HUES48 (cell line): ENCODE results near the gene SGCD.

ENCODE experiments used
- H3K27ac ChIP-seq: one replicate; pipeline ENCODE4 v1.7.0; 2013; ENCODE audit warnings: low read depth, low read length, inconsistent platforms
- H3K27me3 ChIP-seq: 2 replicates; pipeline ENCODE4 v1.6.1; 2013; ENCODE audit warnings: mild to moderate bottlenecking, low read length; ENCODE audit not compliant: control insufficient read depth, insufficient read depth
- H3K36me3 ChIP-seq: 2 replicates; pipeline ENCODE4 v1.6.1; 2013; ENCODE audit warnings: low read length; ENCODE audit not compliant: control insufficient read depth, insufficient read depth
- H3K4me1 ChIP-seq: 2 replicates; pipeline ENCODE4 v1.6.1; 2013; ENCODE audit warnings: mild to moderate bottlenecking, low read length; ENCODE audit not compliant: control insufficient read depth, insufficient read depth
- H3K4me3 ChIP-seq: 2 replicates; pipeline ENCODE4 v1.5.1; 2013; ENCODE audit warnings: mild to moderate bottlenecking, low read depth, low read length
- H3K9ac ChIP-seq: 2 replicates; pipeline ENCODE4 v1.6.1; 2013; ENCODE audit warnings: mild to moderate bottlenecking, low read depth, low read length, moderate library complexity
- H3K9me3 ChIP-seq: 2 replicates; pipeline ENCODE4 v1.6.1; 2013; ENCODE audit warnings: low read length; ENCODE audit not compliant: control insufficient read depth, insufficient read depth

SGCD gene

GRCh38 chr5:156477196-156477595 lies 150.2 kb downstream of the SGCD start:
- no peaks in the 10 kb centered on the region for H3K9me3 ChIP-seq

GRCh38 chr5:156479849-156480248 lies 152.9 kb downstream of the SGCD start:
- peaks cover 8% of the 10 kb centered on the region; the same call in 1 of the 2 replicates for H3K4me1 ChIP-seq
- H3K27me3 ChIP-seq = no peaks in the 10 kb centered on the region
- no peak overlapping the region for H3K9ac ChIP-seq
- H3K36me3 ChIP-seq = no peaks in the 10 kb centered on the region
- no peak overlapping the region for H3K27ac ChIP-seq
- no peaks in the 10 kb centered on the region for H3K9me3 ChIP-seq
- H3K4me3 ChIP-seq = no peak overlapping the region

More at GRCh38 chr5:156477196-156477595, 150.2 kb downstream of the SGCD start:
- H3K4me3 ChIP-seq = no peak overlapping the region
- peaks cover 8% of the 10 kb centered on the region; the same call in 1 of the 2 replicates for H3K4me1 ChIP-seq
- no peaks in the 10 kb centered on the region for H3K36me3 ChIP-seq
- H3K27me3 ChIP-seq = no peaks in the 10 kb centered on the region
- H3K27ac ChIP-seq = no peak overlapping the region
- H3K9ac ChIP-seq = no peak overlapping the region

GRCh38 chr5:156481741-156482140 lies 154.8 kb downstream of the SGCD start:
- no peaks in the 10 kb centered on the region for H3K9me3 ChIP-seq
- H3K36me3 ChIP-seq = no peaks in the 10 kb centered on the region
- H3K4me1 ChIP-seq = no peaks in the 10 kb centered on the region

GRCh38 chr5:156482818-156483217 lies 155.9 kb downstream of the SGCD start:
- H3K4me1 ChIP-seq = no peaks in the 10 kb centered on the region
- no peak overlapping the region for H3K27ac ChIP-seq
- H3K27me3 ChIP-seq = no peaks in the 10 kb centered on the region
- no peaks in the 10 kb centered on the region for H3K36me3 ChIP-seq
- no peak overlapping the region for H3K9ac ChIP-seq
- no peak overlapping the region for H3K4me3 ChIP-seq
- H3K9me3 ChIP-seq = no peaks in the 10 kb centered on the region

More at GRCh38 chr5:156481741-156482140, 154.8 kb downstream of the SGCD start:
- Histone ChIP-seq H3K27ac (no peak overlapping the region), H3K4me3 (no peak overlapping the region), H3K9ac (no peak overlapping the region), H3K27me3 (no peaks in the 10 kb centered on the region)

GRCh38 chr5:156486394-156487238 lies 159.7 kb downstream of the SGCD start:
- no peaks in the 10 kb centered on the region for H3K36me3 ChIP-seq
- no peak overlapping the region for H3K4me3 ChIP-seq
- no peak overlapping the region for H3K27ac ChIP-seq
- H3K4me1 ChIP-seq = no peaks in the 10 kb centered on the region
- H3K27me3 ChIP-seq = no peaks in the 10 kb centered on the region
- H3K9me3 ChIP-seq = no peaks in the 10 kb centered on the region
- no peak overlapping the region for H3K9ac ChIP-seq

GRCh38 chr5:156491766-156492165 lies 164.8 kb downstream of the SGCD start:
- Histone ChIP-seq H3K27ac (no peak overlapping the region), H3K36me3 (no peaks in the 10 kb centered on the region), H3K4me3 (no peak overlapping the region), H3K9me3 (no peaks in the 10 kb centered on the region), H3K9ac (no peak overlapping the region), H3K4me1 (no peaks in the 10 kb centered on the region), H3K27me3 (no peaks in the 10 kb centered on the region)

- Histone ChIP-seq H3K4me1 (0 out of 2 replicates have a peak, but pooled peaks cover 2% of the 10 kb centered on the region), H3K36me3 (no peaks in the 10 kb centered on the region), H3K9me3 (no peaks in the 10 kb centered on the region), H3K9ac (no peak overlapping the region), H3K27ac (no peak overlapping the region), H3K27me3 (no peaks in the 10 kb centered on the region), H3K4me3 (no peak overlapping the region)
Measured at GRCh38 chr5:156496291-156496690, 169.3 kb downstream of the SGCD start.

- H3K27me3 ChIP-seq = no peaks in the 10 kb centered on the region
- H3K9ac ChIP-seq = no peak overlapping the region
- 0 out of 2 replicates have a peak, but pooled peaks cover 2% of the 10 kb centered on the region for H3K4me1 ChIP-seq
- H3K36me3 ChIP-seq = no peaks in the 10 kb centered on the region
- no peak overlapping the region for H3K4me3 ChIP-seq
- H3K27ac ChIP-seq = no peak overlapping the region
- no peaks in the 10 kb centered on the region for H3K9me3 ChIP-seq
Measured at GRCh38 chr5:156497804-156498208, 170.8 kb downstream of the SGCD start.

GRCh38 chr5:156498226-156498980 lies 171.4 kb downstream of the SGCD start:
- Histone ChIP-seq H3K27ac (no peak overlapping the region), H3K27me3 (no peaks in the 10 kb centered on the region), H3K9me3 (no peaks in the 10 kb centered on the region), H3K36me3 (no peaks in the 10 kb centered on the region), H3K4me3 (no peak overlapping the region), H3K4me1 (0 out of 2 replicates have a peak, but pooled peaks cover 2% of the 10 kb centered on the region), H3K9ac (no peak overlapping the region)

- Histone ChIP-seq H3K36me3 (no peaks in the 10 kb centered on the region), H3K4me3 (no peak overlapping the region), H3K27ac (no peak overlapping the region), H3K9ac (no peak overlapping the region), H3K9me3 (no peaks in the 10 kb centered on the region), H3K4me1 (0 out of 2 replicates have a peak, but pooled peaks cover 2% of the 10 kb centered on the region), H3K27me3 (no peaks in the 10 kb centered on the region)
Measured at GRCh38 chr5:156500755-156501154, 173.8 kb downstream of the SGCD start.

- 0 out of 2 replicates have a peak, but pooled peaks cover 2% of the 10 kb centered on the region for H3K4me1 ChIP-seq
- no peak overlapping the region for H3K27ac ChIP-seq
- H3K9ac ChIP-seq = no peak overlapping the region
- no peaks in the 10 kb centered on the region for H3K9me3 ChIP-seq
- H3K36me3 ChIP-seq = no peaks in the 10 kb centered on the region
- no peak overlapping the region for H3K4me3 ChIP-seq
- H3K27me3 ChIP-seq = no peaks in the 10 kb centered on the region
Measured at GRCh38 chr5:156505101-156505500, 178.1 kb downstream of the SGCD start.
